PC-3 (cell line): Measurements from ENCODE around the gene TMEM150A.

Experiments used
- EZH2 ChIP-seq: fragments of 300-600 bp; sonication (generic); IDR thresholded peaks from one replicate; pipeline ENCODE4 v1.6.1; 2017; ENCODE audit warnings: antibody characterized with exemption, mild to moderate bottlenecking, low read length; ENCODE audit not compliant: unreplicated experiment
- EZH2phosphoT487 ChIP-seq: fragments of 300-600 bp; sonication (generic); IDR thresholded peaks from 2 replicates; pipeline ENCODE4 v1.6.1; 2018; ENCODE audit warnings: mild to moderate bottlenecking, antibody characterized with exemption, low read length, borderline replicate concordance
- TF ChIP-seq, protein P1 (sequence below): fragments of 300-600 bp; sonication (generic); conservative IDR thresholded peaks from 2 replicates; pipeline ENCODE4 v1.5.1; 2017; ENCODE audit warnings: antibody characterized with exemption, low read depth, mild to moderate bottlenecking, low read length

DNA sequence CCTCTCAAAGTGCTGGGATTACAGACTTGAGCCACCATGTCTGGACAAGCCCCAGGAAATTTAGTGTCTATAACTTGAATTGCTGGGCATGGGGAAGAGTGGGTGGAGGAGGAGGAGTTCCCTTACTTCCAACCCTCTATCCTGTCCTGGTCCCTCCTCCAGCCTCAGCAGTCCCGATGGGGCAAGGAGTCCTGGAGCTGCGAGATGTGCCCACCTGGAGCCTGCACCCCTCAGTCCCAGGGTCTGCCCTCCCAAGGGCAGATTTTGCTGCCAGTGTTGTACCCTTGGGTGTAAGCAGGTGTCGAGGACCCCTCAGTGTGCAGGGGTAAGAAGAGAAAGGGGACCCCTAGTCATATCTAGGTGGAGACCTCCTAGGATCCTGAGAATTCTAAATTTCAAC lies 22.3 kb downstream of the TMEM150A start:
- TF ChIP-seq, protein P1, sequence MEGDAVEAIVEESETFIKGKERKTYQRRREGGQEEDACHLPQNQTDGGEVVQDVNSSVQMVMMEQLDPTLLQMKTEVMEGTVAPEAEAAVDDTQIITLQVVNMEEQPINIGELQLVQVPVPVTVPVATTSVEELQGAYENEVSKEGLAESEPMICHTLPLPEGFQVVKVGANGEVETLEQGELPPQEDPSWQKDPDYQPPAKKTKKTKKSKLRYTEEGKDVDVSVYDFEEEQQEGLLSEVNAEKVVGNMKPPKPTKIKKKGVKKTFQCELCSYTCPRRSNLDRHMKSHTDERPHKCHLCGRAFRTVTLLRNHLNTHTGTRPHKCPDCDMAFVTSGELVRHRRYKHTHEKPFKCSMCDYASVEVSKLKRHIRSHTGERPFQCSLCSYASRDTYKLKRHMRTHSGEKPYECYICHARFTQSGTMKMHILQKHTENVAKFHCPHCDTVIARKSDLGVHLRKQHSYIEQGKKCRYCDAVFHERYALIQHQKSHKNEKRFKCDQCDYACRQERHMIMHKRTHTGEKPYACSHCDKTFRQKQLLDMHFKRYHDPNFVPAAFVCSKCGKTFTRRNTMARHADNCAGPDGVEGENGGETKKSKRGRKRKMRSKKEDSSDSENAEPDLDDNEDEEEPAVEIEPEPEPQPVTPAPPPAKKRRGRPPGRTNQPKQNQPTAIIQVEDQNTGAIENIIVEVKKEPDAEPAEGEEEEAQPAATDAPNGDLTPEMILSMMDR: no peak
- TF ChIP-seq EZH2 (no peak), EZH2phosphoT487 (no peak)
